GM19193 (cell line): ENCODE data around the gene MYOD1.

Experiments used
- POLR2A ChIP-seq: IDR thresholded peaks from 4 replicates; pipeline ENCODE4 v1.6.1; 2011; ENCODE audit not compliant: insufficient read depth, insufficient read length; ENCODE audit errors: extremely low read depth

Gene MYOD1

DNA sequence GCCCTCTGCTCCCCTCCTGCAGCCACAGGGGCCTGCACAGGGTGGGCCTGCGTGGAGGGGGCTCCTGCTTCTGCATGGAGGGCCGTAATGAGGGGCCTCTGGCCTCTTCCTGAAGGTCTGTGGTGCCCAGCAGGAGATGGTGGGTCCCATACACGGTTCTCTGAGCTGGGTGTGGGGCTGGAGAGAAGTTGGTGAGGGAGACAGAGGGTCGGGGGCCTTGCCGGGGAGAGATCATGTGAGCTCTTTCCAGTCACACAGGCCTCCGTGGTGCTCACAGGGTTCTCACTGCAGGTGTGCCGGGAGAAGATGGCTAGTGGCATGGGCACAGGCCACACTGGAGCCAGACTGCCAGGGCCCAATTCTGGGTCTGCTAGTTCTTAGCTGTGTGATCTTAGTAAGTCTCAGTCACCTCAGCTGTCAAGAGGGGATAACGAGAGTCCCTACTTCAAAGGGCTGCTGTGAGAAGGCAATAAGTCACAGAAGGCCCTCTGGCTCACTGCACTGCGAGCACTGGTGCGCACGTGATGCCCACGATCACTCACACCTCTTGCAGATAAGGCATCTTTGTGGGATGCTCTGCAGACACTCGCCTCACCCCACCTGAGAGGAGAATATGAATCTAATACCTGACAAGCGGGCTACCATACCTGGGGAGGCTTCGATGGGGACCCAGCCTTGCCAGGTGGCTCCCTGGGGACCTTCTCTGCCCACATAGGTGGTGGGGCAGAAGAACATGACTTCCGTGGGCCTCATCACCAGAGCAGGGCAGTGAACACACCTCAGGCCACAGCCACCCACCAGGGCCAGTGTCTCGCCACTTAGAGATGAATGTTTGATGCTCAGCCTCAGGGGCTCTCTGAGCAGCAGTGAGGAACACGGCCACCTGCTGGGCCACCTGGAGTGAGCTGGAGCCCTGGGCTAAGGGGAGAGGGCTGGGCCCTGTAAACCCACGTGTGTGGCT lies 29.7 kb downstream of the MYOD1 start:
- TF ChIP-seq POLR2A, result no peak

DNA sequence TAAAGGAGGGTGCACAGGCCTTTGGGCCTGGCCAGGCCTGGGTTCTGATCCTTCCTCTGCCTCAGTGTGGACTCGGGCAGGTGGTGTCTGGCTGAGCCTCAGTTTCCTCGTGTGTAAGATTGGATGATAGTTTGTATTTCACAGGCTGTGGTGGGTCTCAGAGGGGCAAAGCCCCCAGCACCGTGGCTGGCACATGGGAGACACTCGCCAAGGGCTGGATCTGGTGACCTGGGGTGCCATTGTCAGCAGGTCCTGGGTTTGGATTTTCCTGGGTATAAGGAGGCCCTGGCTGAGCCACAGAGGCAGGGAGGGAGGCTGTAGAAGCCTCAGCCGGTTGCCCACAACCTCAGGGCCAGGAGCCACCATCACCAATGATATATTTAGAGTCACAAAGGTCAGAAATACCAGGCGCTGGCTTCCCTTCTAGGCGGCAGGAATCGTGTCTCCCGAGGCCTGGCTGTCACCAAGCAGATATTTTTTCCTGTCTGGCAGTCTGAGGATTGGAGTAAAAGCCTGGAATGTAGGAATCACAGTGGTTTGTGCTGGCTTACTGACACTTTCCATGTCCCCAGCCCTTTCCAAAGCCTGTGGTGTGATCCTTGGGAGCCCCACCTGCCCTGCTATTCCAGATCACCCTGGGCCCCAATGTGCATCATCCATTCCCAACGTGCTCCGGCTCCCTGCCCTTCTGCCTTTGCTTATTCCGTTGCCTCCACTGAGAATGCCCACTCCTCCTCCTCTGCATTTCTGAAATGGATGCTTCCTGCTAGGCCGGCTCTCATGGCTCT lies 30.8 kb downstream of the MYOD1 start:
- no peak for TF ChIP-seq POLR2A

DNA sequence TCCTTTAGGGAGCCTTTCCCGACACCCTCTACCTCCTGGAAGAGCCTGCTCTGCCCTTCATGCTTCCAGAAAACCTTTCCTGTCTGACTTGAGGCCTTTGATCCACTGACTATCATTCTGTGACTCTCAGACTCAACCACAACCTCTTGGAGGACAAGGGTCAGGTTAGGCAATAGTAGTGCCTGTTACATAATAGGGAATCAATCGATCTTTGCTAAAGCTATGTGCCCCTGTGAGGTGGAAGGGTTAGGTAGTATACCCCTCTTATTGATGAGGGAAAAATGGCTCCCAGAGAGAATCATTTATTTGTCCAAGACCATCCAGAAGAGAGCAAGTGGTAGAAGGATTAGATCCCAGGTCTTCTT lies 31.4 kb downstream of the MYOD1 start:
- TF ChIP-seq POLR2A, result no peak

DNA sequence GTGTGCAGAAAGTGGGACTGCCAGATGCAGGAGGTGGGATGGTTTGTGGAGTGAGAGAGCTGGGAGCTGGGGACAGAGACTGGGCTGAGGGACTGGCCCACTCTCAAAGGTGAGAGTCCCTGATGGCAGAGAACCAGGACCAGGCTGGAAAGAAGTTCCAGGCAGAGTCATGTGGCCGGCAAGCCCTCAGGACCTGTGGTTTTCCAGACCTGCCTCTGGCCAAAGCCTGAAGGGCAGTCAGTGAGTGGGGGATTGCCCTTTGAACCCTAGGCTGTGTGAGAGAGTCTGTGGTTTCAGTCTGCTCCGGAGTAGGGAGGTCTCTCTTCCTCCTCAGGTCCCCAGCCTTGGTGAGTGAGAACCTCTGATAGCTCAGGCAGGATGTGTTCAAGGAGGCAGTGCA lies 32.2 kb downstream of the MYOD1 start:
- TF ChIP-seq POLR2A, result no peak

DNA sequence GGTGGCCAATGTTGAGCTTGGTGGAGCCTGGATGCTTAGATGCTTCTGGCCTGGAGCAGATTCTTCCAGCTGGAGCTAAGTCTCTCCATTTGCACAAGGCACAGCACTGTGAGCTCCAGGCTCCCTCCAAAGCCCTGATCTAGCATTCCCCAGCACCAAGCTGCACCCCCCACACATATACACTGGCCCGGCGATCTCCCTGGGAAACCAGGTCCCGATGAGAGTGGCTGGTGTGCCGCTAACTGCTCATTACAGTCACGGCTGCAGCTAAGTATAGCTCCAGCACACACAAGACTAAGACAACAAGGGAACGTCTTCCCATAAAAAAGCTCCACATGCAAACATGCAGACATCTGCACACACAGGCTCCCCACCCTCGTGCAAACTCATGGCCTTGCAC lies 32.8 kb downstream of the MYOD1 start:
- no peak for TF ChIP-seq POLR2A

DNA sequence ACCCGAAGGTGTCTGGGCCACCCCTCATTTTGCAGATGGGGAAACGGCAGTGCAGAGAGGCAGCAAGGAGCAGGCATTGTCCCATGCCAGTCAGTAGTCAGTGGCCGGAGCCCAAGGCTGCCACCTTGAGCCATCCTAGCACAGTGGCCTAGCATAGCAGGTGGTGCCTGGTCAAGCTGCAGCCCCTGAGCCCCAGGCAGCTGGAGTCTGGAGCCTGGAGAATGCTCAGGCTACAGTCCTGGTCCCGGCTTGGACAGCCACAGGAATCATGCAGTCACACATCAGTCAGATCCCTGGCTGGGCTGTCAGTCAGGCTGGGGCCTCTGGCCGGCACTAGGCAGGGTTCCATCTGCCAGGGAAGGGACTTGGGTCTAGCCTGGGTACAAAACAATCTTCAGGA lies 33.8 kb downstream of the MYOD1 start:
- no peak for TF ChIP-seq POLR2A

DNA sequence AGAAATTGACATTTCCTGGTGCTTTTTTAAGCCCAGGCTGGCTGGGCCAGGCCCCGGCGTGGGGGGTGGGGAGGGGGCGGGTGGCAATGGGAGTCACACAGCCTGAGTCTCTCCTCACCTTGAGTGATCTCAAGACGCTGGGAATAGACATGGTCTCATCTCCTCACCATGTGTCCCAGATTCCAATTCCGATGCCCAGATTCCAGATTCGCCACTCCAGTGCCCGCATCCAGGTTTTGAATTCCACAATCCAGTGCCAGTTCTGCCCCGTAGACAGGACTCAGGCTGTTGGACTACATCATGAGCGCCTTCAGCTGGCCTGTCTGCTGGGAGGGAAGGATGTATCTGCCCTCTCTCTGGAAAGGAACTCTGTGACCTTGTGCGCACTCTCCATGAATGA lies 34.3 kb downstream of the MYOD1 start:
- no peak for TF ChIP-seq POLR2A

DNA sequence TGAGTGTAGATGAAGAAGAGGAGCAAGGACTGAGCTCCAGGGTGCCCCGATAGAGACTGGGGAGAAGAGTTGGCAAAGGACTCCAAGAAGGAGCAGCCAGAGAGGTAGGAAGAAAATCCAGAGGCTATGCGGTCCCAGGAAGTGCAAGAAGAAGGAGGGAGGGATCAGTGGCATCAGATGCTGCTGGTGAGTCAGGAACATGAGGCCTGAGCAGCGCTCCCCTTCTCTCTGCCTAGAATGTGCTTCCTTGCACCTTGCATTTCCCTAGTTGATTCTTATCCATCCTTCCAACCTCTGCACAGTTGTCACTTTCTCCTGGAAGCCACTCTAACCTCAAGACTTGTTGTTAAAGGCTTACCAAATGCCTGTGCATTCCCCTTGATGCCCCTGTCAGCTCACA lies 36.5 kb downstream of the MYOD1 start:
- no peak for TF ChIP-seq POLR2A

DNA sequence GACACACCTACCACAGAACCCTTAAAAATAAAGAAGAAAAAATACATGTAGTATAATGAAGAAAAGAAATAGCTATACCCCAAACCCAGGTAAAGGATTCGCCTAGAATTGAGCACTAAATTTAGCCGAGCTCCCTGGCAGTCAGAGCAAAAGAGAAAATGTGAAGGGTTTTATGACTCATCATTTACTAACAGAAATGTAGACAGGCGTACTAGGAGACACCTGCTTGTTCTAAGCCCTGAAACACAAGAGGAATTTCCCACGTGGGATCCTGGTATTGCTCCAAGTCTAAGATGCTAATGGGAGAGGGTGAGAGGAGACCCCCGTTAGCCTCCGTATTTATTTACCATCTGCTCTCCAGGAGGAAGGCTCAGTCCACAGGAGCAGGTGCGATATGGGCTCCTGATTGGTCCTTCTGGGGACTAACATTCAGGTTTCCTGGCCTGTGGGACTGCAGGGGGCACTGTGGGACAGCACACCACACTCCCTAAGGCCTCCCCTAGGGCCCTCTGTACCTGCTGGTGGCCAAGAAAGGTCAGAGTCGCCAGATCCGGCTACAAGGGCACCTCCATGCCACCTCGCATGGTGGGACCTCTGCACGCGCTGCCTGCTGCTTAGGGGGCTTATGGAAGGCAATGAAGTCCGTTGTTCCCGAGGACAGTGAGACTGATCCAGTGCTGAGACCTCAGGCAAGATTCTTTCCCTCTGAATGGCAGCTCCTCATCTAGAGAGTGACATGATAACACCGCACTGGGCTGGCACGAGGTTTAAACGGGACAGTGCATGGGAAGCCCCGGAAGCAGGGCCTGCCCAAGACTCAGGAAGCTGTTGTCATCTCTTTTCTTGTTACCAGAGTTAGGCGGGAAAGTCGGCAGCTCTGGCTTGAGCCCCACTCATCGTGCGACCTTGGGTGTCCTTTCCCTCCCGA lies 41.0 kb downstream of the MYOD1 start:
- no peak for TF ChIP-seq POLR2A

DNA sequence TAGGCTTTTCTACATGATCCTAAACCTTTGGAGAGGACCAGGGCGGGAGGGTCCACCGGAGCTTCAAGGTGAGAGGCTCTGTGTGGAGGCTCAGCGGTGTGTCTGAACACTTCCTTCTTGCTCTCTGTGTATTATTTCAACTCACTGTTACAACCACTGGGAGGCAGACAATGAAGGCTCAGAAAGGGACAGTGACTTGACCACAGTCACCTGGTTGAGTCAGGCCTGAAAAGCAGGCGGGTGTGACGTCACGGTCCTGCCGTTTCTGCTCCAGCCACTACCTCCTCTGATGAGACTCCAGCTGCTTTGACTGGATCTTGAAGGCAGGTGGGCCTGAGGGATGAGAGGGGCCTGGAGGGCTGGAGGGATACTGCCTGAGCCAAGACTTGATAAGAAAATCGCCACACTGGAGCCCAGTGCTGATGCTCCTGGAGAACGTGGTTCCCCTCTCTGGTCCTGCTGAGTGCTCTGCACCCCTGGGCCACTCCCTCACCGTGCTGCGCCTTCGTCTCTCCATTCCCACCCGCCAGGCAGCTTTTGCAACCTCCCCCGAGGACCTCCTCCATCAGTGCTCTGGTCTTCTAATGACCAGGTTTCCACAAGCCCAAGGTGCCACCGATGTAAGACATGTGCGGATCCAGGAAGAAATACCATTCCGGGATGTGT lies 43.1 kb downstream of the MYOD1 start:
- TF ChIP-seq POLR2A, result no peak

DNA sequence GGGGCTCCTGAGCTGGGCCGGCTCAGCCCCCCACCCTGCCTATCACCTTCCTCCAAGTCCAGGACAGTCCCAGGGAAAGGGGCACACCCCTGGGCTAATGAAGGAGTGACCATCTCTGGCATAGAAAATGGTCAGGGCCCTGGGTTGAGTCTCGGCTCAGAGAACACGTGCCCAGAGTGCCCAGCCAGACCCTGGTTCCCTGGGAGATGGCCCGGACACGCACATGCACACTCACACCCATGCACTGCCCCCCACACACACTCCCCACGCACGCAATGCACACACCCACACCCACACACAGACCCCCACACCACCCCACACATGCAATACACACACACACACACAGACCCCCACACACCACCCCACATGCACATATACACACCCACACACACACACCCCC lies 43.9 kb downstream of the MYOD1 start:
- TF ChIP-seq POLR2A, result no peak

DNA sequence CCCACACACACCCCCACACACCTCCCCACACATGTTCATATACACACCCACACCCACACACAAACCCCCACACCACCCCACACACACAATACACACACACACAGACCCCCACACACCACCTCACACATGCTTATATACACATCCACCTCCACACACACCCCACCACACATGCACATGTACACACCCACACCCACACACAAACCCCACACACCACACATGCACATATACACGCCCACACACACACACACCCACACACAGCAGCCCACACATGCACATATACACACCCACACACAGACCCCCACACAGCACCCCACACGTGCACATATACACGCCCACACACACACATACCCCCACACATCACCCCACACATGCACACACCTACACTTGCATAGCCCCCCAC lies 44.3 kb downstream of the MYOD1 start:
- no peak for TF ChIP-seq POLR2A

DNA sequence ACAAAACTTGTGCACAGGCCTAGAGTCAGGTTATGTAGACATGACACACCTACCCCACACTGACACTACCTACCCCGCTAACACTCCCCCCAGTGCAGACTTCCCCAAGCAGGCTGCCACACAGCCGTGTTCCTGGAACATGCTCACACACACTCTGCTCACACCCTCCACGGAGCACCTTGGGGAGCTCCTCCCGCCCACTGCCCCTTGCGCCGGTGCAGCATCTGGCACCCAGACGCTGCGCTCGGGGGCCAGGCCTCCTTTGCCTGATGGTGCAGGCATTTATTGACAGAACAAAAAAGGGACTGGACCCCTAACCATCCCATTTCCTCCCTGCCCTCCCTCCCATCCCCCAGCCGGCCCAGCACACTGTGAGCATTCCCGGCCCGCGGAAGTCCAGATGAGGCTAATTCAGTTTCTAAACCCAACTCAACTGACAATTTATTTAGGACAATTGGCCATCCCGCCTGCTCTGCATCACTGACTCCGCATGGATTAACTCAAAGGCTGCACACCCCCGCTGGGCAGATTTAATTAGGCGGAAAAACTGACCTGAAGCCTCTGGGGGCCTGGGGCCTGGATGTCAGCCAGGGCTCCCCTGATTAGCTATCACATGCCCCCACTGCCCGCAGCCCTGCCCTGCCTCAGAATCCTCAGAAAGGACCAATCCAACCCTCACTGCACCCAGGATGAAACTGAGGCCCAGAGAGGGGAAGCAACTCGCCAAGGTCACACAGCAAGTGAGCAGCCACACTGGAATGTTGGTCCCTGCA lies 45.3 kb downstream of the MYOD1 start:
- TF ChIP-seq POLR2A, result no peak

DNA sequence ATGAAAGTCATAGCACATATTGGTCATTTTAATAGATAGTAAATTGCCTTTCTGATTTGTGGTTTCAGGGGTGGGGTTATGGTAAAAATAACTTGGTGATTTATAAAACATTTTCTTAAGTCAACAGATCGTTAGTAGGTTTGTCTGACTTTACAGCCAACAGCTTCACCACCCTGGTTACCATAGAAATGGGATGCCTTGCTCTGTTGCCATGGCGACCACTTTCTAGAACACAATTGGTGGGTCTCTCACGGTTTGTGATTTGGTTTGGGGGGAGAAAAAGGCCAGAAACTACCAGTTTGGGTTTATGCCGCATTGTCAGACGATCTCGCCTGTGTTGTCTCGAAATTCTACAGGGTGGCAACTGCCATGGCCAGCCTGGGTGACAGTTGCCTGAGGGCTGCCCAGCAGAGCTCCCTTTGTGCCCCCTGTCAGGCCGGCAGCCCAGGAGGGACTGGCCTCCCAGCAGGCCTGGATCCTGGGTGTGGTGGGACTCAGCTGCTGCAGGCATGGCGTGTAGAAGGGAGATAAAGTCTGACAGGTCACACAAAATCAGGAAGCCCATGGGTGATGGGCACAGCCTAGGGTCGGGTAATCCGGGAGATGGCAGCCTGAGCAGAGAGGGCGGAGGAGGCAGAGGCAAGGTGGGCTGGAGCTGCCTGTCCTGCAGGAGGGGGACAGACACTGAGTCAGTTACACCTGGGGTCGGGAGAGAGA lies 46.1 kb downstream of the MYOD1 start:
- no peak for TF ChIP-seq POLR2A

DNA sequence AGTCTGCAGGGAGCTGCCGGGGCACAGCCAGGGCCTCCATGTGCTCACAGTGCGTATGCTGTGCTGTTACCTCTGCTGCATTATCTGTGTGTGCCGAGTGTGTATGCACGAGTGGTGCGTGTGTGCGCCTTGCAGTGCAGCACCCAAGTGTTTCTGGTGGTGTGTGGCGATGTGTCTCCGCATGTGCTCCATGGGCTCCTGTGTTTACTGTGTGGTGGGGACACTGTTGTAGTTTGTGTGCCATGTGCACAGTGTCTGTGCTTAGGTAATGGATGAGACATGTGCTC lies 46.6 kb downstream of the MYOD1 start:
- TF ChIP-seq POLR2A, result no peak
